ENCODE results near the gene SMC3. TPM values are rescaled to one million over a fixed set of nuclear protein-coding genes. Genes with fewer than 3 reads are reported as not detected.

The SMC3 gene
- total and polyA plus RNA-seq, 2 of the 13 experiments (the other 11 are each of a cell fraction or from before 2014, with no cell fraction given), result 11.7 to 48.0 TPM

DNA sequence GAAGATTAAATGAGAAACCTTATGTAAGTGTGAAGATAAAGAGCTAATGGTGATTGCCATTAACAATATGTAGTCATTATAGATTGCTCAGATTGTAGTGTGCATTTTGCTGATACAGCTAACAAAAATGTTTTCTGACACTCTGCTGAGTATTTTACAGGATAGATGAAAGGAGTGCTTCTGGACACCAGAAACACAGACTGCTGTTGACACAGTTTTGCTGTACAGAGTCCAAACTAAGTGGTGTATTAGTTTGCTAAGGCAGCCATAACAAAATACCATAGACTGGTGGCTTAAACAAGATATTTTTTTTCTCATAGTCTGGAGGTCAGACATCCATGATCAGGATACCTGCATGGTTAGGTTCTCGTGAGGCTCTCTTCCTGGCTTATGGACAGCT lies 2.2 kb downstream of the SMC3 start (continued):
- TF ChIP-seq, protein P1, sequence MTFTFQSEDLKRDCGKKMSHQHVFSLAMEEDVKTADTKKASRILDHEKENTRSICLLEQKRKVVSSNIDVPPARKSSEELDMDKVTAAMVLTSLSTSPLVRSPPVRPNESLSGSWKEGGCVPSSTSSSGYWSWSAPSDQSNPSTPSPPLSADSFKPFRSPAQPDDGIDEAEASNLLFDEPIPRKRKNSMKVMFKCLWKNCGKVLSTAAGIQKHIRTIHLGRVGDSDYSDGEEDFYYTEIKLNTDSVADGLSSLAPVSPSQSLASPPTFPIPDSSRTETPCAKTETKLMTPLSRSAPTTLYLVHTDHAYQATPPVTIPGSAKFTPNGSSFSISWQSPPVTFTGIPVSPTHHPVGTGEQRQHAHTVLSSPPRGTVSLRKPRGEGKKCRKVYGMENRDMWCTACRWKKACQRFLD (CRISPR knock-in tag; IDR thresholded peaks at IDR 0.05; ENCODE audit: borderline replicate concordance), result no peak
- TF ChIP-seq, protein P2, sequence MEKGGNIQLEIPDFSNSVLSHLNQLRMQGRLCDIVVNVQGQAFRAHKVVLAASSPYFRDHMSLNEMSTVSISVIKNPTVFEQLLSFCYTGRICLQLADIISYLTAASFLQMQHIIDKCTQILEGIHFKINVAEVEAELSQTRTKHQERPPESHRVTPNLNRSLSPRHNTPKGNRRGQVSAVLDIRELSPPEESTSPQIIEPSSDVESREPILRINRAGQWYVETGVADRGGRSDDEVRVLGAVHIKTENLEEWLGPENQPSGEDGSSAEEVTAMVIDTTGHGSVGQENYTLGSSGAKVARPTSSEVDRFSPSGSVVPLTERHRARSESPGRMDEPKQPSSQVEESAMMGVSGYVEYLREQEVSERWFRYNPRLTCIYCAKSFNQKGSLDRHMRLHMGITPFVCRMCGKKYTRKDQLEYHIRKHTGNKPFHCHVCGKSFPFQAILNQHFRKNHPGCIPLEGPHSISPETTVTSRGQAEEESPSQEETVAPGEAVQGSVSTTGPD (CRISPR knock-in tag; IDR thresholded peaks at IDR 0.05), result peak; percentile 19; the same call in 1 of the 2 replicates
- TF ChIP-seq ZNF331 (CRISPR knock-in tag; IDR thresholded peaks at IDR 0.05) (peak; percentile 55; the same call in 1 of the 2 replicates), ZNF614 (CRISPR knock-in tag; IDR thresholded peaks at IDR 0.05; ENCODE audit: borderline replicate concordance) (peak; percentile 49; the same call in 1 of the 2 replicates), GTF2F1 (IDR thresholded peaks at IDR 0.05; ENCODE audit: low read length) (no peak), FOSL2 (CRISPR knock-in tag; IDR thresholded peaks at IDR 0.05) (peak; percentile 37; the same call in 1 of the 2 replicates), ZFAT (CRISPR knock-in tag; conservative IDR thresholded peaks at IDR 0.05) (no peak), ZNF615 (CRISPR knock-in tag; IDR thresholded peaks at IDR 0.05; ENCODE audit: borderline replicate concordance) (no peak)
- TF ChIP-seq, protein P3, sequence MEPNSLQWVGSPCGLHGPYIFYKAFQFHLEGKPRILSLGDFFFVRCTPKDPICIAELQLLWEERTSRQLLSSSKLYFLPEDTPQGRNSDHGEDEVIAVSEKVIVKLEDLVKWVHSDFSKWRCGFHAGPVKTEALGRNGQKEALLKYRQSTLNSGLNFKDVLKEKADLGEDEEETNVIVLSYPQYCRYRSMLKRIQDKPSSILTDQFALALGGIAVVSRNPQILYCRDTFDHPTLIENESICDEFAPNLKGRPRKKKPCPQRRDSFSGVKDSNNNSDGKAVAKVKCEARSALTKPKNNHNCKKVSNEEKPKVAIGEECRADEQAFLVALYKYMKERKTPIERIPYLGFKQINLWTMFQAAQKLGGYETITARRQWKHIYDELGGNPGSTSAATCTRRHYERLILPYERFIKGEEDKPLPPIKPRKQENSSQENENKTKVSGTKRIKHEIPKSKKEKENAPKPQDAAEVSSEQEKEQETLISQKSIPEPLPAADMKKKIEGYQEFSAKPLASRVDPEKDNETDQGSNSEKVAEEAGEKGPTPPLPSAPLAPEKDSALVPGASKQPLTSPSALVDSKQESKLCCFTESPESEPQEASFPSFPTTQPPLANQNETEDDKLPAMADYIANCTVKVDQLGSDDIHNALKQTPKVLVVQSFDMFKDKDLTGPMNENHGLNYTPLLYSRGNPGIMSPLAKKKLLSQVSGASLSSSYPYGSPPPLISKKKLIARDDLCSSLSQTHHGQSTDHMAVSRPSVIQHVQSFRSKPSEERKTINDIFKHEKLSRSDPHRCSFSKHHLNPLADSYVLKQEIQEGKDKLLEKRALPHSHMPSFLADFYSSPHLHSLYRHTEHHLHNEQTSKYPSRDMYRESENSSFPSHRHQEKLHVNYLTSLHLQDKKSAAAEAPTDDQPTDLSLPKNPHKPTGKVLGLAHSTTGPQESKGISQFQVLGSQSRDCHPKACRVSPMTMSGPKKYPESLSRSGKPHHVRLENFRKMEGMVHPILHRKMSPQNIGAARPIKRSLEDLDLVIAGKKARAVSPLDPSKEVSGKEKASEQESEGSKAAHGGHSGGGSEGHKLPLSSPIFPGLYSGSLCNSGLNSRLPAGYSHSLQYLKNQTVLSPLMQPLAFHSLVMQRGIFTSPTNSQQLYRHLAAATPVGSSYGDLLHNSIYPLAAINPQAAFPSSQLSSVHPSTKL (CRISPR knock-in tag; IDR thresholded peaks at IDR 0.05), result peak; percentile 80
- TF ChIP-seq, protein P4, sequence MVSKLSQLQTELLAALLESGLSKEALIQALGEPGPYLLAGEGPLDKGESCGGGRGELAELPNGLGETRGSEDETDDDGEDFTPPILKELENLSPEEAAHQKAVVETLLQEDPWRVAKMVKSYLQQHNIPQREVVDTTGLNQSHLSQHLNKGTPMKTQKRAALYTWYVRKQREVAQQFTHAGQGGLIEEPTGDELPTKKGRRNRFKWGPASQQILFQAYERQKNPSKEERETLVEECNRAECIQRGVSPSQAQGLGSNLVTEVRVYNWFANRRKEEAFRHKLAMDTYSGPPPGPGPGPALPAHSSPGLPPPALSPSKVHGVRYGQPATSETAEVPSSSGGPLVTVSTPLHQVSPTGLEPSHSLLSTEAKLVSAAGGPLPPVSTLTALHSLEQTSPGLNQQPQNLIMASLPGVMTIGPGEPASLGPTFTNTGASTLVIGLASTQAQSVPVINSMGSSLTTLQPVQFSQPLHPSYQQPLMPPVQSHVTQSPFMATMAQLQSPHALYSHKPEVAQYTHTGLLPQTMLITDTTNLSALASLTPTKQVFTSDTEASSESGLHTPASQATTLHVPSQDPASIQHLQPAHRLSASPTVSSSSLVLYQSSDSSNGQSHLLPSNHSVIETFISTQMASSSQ (IDR thresholded peaks at IDR 0.05; ENCODE audit: low read depth), result 0 out of 2 replicates have a peak, but pooled peaks have one; percentile 42
- TF ChIP-seq, protein P4 (CRISPR knock-in tag; IDR thresholded peaks at IDR 0.05; ENCODE audit: borderline replicate concordance), result no peak
- TF ChIP-seq, protein P5, sequence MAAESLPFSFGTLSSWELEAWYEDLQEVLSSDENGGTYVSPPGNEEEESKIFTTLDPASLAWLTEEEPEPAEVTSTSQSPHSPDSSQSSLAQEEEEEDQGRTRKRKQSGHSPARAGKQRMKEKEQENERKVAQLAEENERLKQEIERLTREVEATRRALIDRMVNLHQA (CRISPR knock-in tag; IDR thresholded peaks at IDR 0.05), result no peak
- TF ChIP-seq, protein P6, sequence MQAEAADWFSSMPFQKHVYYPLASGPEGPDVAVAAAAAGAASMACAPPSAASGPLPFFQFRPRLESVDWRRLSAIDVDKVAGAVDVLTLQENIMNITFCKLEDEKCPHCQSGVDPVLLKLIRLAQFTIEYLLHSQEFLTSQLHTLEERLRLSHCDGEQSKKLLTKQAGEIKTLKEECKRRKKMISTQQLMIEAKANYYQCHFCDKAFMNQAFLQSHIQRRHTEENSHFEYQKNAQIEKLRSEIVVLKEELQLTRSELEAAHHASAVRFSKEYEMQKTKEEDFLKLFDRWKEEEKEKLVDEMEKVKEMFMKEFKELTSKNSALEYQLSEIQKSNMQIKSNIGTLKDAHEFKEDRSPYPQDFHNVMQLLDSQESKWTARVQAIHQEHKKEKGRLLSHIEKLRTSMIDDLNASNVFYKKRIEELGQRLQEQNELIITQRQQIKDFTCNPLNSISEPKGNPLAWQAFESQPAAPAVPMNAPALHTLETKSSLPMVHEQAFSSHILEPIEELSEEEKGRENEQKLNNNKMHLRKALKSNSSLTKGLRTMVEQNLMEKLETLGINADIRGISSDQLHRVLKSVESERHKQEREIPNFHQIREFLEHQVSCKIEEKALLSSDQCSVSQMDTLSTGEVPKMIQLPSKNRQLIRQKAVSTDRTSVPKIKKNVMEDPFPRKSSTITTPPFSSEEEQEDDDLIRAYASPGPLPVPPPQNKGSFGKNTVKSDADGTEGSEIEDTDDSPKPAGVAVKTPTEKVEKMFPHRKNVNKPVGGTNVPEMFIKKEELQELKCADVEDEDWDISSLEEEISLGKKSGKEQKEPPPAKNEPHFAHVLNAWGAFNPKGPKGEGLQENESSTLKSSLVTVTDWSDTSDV (CRISPR knock-in tag; IDR thresholded peaks at IDR 0.05), result no peak
